KMS-11 (cell line): ENCODE measurements around the gene RNU4-1.
A peak's percentile ranks its signal among the peaks of the same experiment; 100 is the strongest.
"Not testable (repeated sequence)": the region's sequence is repeated elsewhere in the genome, so short reads cannot be mapped to it uniquely, and the experiment has no call there.

Source experiments
- H2AFZ ChIP-seq: fragments of 200-600 bp; sonication (generic); 2 replicates; pipeline ENCODE4 v1.6.1; 2016; ENCODE audit warnings: antibody characterized with exemption, mixed run types, low read depth
- H3K27ac ChIP-seq: fragments of 200-600 bp; sonication (generic); 2 replicates; pipeline ENCODE4 v1.6.1; 2016; ENCODE audit warnings: mild to moderate bottlenecking, mixed run types
- H3K27me3 ChIP-seq: fragments of 200-600 bp; sonication (generic); 2 replicates; pipeline ENCODE4 v1.6.1; 2017; ENCODE audit warnings: mild to moderate bottlenecking, low read depth, mixed run types, moderate library complexity; ENCODE audit not compliant: insufficient read depth
- H3K36me3 ChIP-seq: fragments of 200-600 bp; sonication (generic); 2 replicates; pipeline ENCODE4 v1.6.1; 2017; ENCODE audit warnings: mild to moderate bottlenecking, mixed run types; ENCODE audit not compliant: insufficient read depth
- H3K4me1 ChIP-seq: fragments of 200-600 bp; sonication (generic); 2 replicates; pipeline ENCODE4 v1.6.1; 2016; ENCODE audit warnings: mild to moderate bottlenecking, low read depth, mixed run types; ENCODE audit not compliant: poor library complexity, severe bottlenecking
- H3K4me2 ChIP-seq: fragments of 200-600 bp; sonication (generic); 2 replicates; pipeline ENCODE4 v1.7.0; 2016; ENCODE audit warnings: mild to moderate bottlenecking, mixed run types
- H3K4me3 ChIP-seq: fragments of 200-600 bp; sonication (generic); IDR thresholded peaks from 2 replicates; pipeline ENCODE4 v1.6.1; 2017; ENCODE audit warnings: low read depth, low read length, mixed read lengths; ENCODE audit not compliant: insufficient read depth
- H3K79me2 ChIP-seq: fragments of 200-600 bp; sonication (generic); 2 replicates; pipeline ENCODE4 v1.6.1; 2016; ENCODE audit warnings: low read depth, mixed run types; ENCODE audit not compliant: insufficient read depth
- H3K9ac ChIP-seq: fragments of 200-600 bp; sonication (generic); 2 replicates; pipeline ENCODE4 v1.6.1; 2016; ENCODE audit warnings: mild to moderate bottlenecking, mixed run types
- H4K20me1 ChIP-seq: fragments of 200-600 bp; sonication (generic); 2 replicates; pipeline ENCODE4 v1.6.1; 2016; ENCODE audit warnings: mild to moderate bottlenecking, mixed run types; ENCODE audit not compliant: insufficient read depth
- CTCF ChIP-seq: fragments of 200-600 bp; sonication (generic); conservative IDR thresholded peaks from 2 replicates; pipeline ENCODE4 v1.6.1; 2017; ENCODE audit warnings: low read depth, mild to moderate bottlenecking, antibody characterized with exemption, low read length, moderate library complexity, mixed read lengths

Gene RNU4-1

GRCh38 chr12:120292661-120293531 is at the start of gene RNU4-1:
Gene RNU4-1 (minus strand): TSS chr12:120293237.
- H2AFZ ChIP-seq = peak within 1 kb of the TSS; percentile 66; the same call in 1 of the 2 replicates
- peak within 1 kb of the TSS; percentile 92 for H3K9ac ChIP-seq
- no peaks in the 10 kb centered on the region for H3K27me3 ChIP-seq
- no peaks in the 10 kb centered on the region for H3K79me2 ChIP-seq
- peak within 1 kb of the TSS; percentile 57 for H3K4me2 ChIP-seq
- no peaks in the 10 kb centered on the region for H4K20me1 ChIP-seq
- H3K4me3 ChIP-seq = no peak within 1 kb of the TSS
- no peak for TF ChIP-seq CTCF
- H3K4me1 ChIP-seq = no peaks in the 10 kb centered on the region
- H3K36me3 ChIP-seq = no peaks in the 10 kb centered on the region
- H3K27ac ChIP-seq = peak within 1 kb of the TSS; percentile 99

GRCh38 chr12:120342175-120343038 is 49.4 kb upstream of the RNU4-1 start:
- H3K9ac ChIP-seq = no peak overlapping the region
- TF ChIP-seq CTCF = no peak
- no peak overlapping the region for H3K27ac ChIP-seq
- H4K20me1 ChIP-seq = no peaks in the 10 kb centered on the region
- H3K4me3 ChIP-seq = no peak overlapping the region
- no peaks in the 10 kb centered on the region for H3K27me3 ChIP-seq
- no peaks in the 10 kb centered on the region for H3K4me1 ChIP-seq
- no peak overlapping the region for H2AFZ ChIP-seq
- H3K79me2 ChIP-seq = no peaks in the 10 kb centered on the region
- no peaks in the 10 kb centered on the region for H3K36me3 ChIP-seq
- H3K4me2 ChIP-seq = no peak overlapping the region

- H3K4me1 ChIP-seq = no peaks in the 10 kb centered on the region
- no peak overlapping the region for H3K27ac ChIP-seq
- no peak overlapping the region for H3K4me3 ChIP-seq
- no peaks in the 10 kb centered on the region for H4K20me1 ChIP-seq
- H3K9ac ChIP-seq = no peak overlapping the region
- H3K36me3 ChIP-seq = no peaks in the 10 kb centered on the region
- H3K27me3 ChIP-seq = no peaks in the 10 kb centered on the region
- no peak overlapping the region for H2AFZ ChIP-seq
- no peaks in the 10 kb centered on the region for H3K79me2 ChIP-seq
- no peak for TF ChIP-seq CTCF
- H3K4me2 ChIP-seq = no peak overlapping the region
Observed at GRCh38 chr12:120339256-120339655, 46.2 kb upstream of the RNU4-1 start.

GRCh38 chr12:120337730-120338129 is 44.7 kb upstream of the RNU4-1 start:
- no peak for TF ChIP-seq CTCF
- Histone ChIP-seq H3K4me2 (no peak overlapping the region), H3K27ac (no peak overlapping the region), H3K4me3 (no peak overlapping the region), H4K20me1 (no peaks in the 10 kb centered on the region), H3K27me3 (no peaks in the 10 kb centered on the region), H2AFZ (no peak overlapping the region), H3K79me2 (no peaks in the 10 kb centered on the region), H3K36me3 (no peaks in the 10 kb centered on the region), H3K9ac (no peak overlapping the region), H3K4me1 (no peaks in the 10 kb centered on the region)

- H3K9ac ChIP-seq, H3K27ac ChIP-seq, H3K36me3 ChIP-seq, H3K4me2 ChIP-seq, H2AFZ ChIP-seq, H3K79me2 ChIP-seq, H4K20me1 ChIP-seq, H3K4me3 ChIP-seq, H3K4me1 ChIP-seq, H3K27me3 ChIP-seq: not testable (repeated sequence)
Observed at GRCh38 chr12:120336392-120336791, 43.4 kb upstream of the RNU4-1 start.
